HG02852 (cell line): ENCODE data around the gene RASGRF1.

Experiments
- ATAC-seq: cut with Tn5 transposase; IDR thresholded peaks from one replicate; pipeline ENCODE4 v1.9.1; 2021; ENCODE audit warnings: mild to moderate bottlenecking, moderate library complexity; ENCODE audit not compliant: unreplicated experiment

The RASGRF1 gene

GRCh38 chr15:79067072-79067833, 23.3 kb downstream of the RASGRF1 start:
- no peak for ATAC-seq

- no peak for ATAC-seq
These were observed 24.0 kb downstream of the RASGRF1 start for GRCh38 chr15:79066391-79067071.

- no peak for ATAC-seq
These were observed 24.7 kb downstream of the RASGRF1 start for GRCh38 chr15:79065706-79066376.

GRCh38 chr15:79065361-79065705, 25.2 kb downstream of the RASGRF1 start:
- ATAC-seq = no peak

DNA sequence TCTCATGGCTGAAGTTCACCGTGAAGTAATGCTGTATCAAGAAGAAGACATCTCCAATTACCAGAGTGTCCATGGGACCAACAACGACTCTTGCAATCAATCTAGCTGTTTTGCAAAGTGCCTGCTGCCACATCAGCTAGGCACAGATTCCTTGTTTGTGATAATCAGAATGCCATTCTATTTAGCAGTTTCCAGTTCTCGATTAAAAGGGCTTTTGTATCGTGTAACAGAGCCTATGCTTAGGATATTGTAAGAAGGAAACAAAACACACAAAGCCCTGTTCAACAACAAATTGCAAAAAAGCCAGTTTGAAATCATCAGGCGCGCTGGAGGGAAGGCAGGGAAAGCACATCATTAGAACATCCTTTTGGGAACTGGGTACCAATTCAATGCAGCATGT, 26.1 kb downstream of the RASGRF1 start:
- no peak for ATAC-seq

- no peak for ATAC-seq
These were observed 30.4 kb downstream of the RASGRF1 start for GRCh38 chr15:79060175-79060574.

GRCh38 chr15:79059081-79059572, 31.5 kb downstream of the RASGRF1 start:
- ATAC-seq = no peak

DNA sequence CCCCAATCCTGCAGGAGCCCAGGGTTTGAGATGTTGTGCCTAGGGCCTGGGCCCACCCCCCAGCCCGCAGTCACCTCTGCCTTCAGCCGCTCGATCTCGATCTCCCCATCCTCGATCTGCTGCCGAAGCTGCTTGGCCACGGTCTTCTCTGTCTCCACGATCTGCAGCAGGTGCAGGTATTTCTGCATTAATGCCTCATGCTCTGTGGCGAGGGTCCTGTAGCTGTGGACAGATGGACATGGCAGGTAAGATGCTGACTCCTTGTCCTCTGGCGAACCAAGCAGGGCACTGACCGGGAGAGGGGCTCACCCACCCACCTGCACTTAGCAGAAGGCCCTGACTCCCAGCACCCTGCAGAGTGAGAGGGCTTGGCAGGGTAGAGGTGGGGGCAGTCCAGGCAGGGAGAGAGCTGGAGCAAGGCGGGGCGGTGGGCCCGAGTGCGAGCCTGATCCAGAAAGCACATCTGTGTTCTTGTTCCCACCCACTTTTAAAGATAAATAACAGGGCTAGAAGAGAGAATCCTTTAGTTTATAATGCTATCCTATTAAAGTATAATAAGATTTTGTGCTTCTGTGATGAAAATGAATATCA, 32.2 kb downstream of the RASGRF1 start:
- ATAC-seq = no peak

- ATAC-seq = no peak
These were observed 33.5 kb downstream of the RASGRF1 start for GRCh38 chr15:79057050-79057449.

- ATAC-seq = no peak
These were observed 36.2 kb downstream of the RASGRF1 start for GRCh38 chr15:79054350-79054749.

- ATAC-seq = no peak
These were observed 36.7 kb downstream of the RASGRF1 start for GRCh38 chr15:79053894-79054293.

DNA sequence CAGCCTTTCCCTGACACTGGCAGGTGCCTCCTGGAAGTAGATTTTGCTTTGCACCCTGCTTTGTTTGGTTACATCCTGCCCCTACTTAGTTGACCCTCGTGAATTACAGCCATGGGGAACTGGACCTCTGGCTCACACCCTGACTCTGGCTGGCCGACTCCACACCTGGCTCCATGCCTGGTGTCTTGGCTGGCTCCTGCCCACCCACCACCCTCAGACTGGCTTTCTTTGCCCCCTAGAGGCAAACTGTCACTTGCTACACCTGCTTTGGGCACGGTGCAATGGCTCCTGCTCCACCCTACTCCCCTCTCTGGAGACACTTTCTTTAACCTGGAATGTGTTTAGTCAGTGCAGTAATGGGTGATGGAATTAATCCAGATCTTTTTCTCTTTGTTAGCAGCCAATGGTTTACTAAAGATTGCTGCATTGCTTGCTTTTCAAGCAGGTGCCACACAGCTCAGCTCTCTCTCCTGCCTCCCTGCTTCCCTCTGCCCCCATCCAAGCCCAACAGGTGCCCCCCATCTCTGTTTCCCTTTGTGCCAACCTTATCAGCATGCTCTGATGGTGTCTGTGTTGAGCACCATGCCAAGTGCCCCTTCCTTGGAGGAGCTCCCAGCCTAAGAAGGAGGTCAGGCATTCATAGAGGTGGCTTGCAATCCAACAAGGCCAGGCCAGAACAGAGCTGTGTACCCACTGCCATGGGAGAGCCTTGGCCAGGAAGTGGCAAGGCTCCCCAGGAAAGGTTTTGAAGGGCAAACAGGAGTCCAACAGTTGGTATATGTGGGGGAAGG, 38.4 kb downstream of the RASGRF1 start:
- no peak for ATAC-seq

- ATAC-seq = no peak
These were observed 39.6 kb downstream of the RASGRF1 start for GRCh38 chr15:79051029-79051428.

DNA sequence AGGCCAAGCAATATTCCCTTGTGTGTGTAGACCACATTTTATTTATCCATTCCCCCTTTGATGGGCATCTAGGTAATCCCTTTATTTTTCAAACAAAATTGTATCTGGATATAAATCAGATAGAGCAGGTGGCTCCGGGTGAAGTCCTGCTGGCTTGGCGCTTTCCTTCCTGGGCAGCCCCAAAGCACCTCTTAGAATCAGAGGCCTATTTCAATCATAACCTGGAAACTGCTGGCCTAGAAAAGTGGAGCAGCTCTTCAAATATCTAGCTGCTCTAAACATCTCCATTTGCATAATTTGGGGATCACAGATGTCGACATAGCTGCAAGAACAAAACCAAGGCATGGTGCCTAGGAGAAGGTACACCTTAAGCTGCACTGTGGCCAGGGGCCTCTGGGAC, 40.2 kb downstream of the RASGRF1 start:
- no peak for ATAC-seq

- no peak for ATAC-seq
These were observed 41.2 kb downstream of the RASGRF1 start for GRCh38 chr15:79049416-79049815.

DNA sequence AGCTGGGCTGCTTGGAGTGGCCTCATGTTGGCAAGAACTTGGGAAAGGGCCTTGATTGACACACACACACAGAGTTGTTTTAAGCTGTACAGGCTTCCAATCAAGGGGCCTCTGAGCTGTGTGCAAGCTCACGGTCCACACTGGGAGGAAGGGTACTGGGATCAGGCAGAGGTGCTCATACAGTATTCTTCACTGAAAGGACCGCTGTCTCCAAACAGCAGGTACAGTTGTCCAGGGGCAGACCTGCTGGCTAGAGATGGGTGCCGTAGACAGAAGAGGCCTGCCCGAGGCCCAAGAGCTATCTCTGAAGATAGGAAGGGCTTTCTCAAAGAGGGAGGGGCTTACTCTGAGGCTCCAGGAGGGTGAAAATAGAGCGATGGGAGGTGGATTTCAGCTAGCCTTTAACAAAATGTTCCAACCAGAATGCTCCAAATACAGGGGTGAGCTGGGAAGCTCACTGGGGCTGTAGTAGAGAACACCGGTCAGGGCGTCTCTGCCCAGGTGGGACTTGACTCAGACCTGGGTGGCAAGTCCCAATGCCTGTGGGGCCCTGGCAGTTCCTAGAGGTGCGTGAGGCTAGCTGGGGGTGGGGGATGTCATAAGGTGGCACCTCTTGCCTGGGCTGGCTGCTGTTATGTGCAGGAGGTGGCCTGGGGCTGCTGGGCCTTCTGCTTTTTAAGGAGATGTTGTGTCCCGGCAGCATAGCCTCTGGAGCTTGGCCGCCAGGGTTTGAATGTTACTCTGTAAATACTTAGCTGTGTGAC, 42.7 kb downstream of the RASGRF1 start:
- ATAC-seq = no peak

DNA sequence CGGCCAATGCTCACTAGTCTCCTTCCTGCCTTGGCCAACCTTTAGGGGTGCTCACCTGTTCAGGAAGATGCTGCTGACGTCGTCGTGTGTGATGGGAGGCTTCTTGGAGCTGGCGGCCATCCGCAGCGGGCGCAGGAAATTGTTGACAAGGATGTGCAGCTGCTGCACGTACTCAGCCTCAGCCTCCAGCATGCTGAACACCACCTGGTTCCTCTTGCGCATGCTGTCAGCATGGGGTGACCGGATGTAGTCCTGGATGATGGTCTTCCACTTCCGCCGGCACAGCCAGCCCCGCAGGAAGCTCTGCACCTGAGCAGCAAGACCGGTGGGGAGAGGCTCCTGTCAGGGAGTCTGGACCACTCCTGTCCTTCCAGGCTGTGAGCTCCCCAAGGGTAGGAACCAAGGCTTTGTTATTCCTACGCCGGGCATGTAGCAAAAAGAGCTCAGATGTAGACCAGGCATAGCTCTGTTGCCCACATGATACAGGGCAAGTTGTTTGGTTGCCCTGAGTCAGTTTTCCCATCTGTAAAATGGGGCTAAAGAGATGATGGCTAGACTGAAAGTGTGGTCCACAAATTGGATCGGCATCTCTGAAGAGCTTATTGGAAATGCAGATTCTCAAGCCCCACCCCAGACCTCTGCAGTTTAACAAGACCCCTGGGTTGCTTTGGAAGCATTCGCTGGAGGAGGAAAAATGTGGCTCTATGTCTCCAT, 43.7 kb downstream of the RASGRF1 start:
- ATAC-seq = no peak

- ATAC-seq = no peak
These were observed 45.5 kb downstream of the RASGRF1 start for GRCh38 chr15:79045041-79045440.

- no peak for ATAC-seq
These were observed 48.2 kb downstream of the RASGRF1 start for GRCh38 chr15:79042213-79042928.
